ENCODE results near the gene USP10. TPM values are rescaled to one million over a fixed set of nuclear protein-coding genes. Genes with fewer than 3 reads are reported as not detected.

USP10 gene
- polyA plus RNA-seq, 2 of the 4 experiments (the other 2 are of a cell fraction): 61.5 to 93.5 TPM

DNA sequence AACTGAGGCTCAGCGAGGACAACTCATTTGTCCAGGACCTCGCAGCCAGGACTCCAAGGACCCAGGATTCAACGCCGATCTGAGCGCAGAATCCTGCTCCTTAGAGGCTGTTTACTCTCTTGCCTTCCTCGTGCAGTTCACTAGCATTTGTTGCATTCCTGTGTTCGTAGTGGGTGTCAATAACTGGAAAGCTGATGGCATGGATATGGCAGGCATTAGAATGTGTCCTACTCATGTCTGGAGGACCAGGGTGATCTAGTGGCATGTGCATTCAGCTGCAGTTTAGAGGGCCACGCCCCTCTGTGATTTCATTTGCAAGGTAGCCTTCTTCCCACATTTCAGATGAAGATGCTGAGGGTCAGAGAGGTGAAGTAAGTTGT lies 120.5 kb downstream of the USP10 start:
- peak overlapping the region; percentile 96 for H3K4me2 ChIP-seq
- ChIA-PET CTCF (interaction anchor here (0.6 to 3.2 kb wide), 6 partner anchors 9 to 738 kb away, joined by 3 to 14 read pairs (median 5); no protein-coding TSS in a partner anchor), POLR2A (interaction anchor here (0.7 to 1.5 kb wide), 9 partner anchors 9 to 132 kb away, joined by 3 to 8 read pairs (median 5); no protein-coding TSS in a partner anchor)
- DNase-seq (ENCODE audit: low read depth in 1 of 2, low spot score in 1 of 2) (no peak), ATAC-seq (peak; percentile 40 to 44; a peak in 4 of 6 replicates), FAIRE-seq (peak; percentile 63)
- TF ChIP-seq, protein P1, sequence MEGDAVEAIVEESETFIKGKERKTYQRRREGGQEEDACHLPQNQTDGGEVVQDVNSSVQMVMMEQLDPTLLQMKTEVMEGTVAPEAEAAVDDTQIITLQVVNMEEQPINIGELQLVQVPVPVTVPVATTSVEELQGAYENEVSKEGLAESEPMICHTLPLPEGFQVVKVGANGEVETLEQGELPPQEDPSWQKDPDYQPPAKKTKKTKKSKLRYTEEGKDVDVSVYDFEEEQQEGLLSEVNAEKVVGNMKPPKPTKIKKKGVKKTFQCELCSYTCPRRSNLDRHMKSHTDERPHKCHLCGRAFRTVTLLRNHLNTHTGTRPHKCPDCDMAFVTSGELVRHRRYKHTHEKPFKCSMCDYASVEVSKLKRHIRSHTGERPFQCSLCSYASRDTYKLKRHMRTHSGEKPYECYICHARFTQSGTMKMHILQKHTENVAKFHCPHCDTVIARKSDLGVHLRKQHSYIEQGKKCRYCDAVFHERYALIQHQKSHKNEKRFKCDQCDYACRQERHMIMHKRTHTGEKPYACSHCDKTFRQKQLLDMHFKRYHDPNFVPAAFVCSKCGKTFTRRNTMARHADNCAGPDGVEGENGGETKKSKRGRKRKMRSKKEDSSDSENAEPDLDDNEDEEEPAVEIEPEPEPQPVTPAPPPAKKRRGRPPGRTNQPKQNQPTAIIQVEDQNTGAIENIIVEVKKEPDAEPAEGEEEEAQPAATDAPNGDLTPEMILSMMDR (IDR thresholded peaks at IDR 0.05): no peak
- TF ChIP-seq ZC3H11A (IDR thresholded peaks at IDR 0.05) (no peak), RARB (CRISPR knock-in tag; IDR thresholded peaks at IDR 0.05) (no peak), SMC3 (IDR thresholded peaks at IDR 0.05) (no peak), PHF8 (IDR thresholded peaks at IDR 0.05; ENCODE audit: borderline replicate concordance, low read depth) (no peak), FOSB (CRISPR knock-in tag; IDR thresholded peaks at IDR 0.05) (no peak), MAFK (IDR thresholded peaks at IDR 0.05; ENCODE audit: partially characterized antibody) (no peak), HOXB5 (CRISPR knock-in tag; IDR thresholded peaks at IDR 0.05) (no peak), RFX5 (IDR thresholded peaks at IDR 0.05) (no peak), USF2 (IDR thresholded peaks at IDR 0.05) (no peak), NR3C1 (IDR thresholded peaks at IDR 0.05) (no peak), JUNB (IDR thresholded peaks at IDR 0.05) (no peak), BHLHE40 (IDR thresholded peaks at IDR 0.05; ENCODE audit: low read depth, low read length) (no peak), HMGXB4 (CRISPR knock-in tag; IDR thresholded peaks at IDR 0.05; ENCODE audit: borderline replicate concordance) (no peak), CEBPB (IDR thresholded peaks at IDR 0.05) (no peak), ESRRA (IDR thresholded peaks at IDR 0.05; ENCODE audit: borderline replicate concordance, low read length) (no peak), MYC (IDR thresholded peaks at IDR 0.05; ENCODE audit: borderline replicate concordance, low read length) (no peak)
- TF ChIP-seq, protein P2, sequence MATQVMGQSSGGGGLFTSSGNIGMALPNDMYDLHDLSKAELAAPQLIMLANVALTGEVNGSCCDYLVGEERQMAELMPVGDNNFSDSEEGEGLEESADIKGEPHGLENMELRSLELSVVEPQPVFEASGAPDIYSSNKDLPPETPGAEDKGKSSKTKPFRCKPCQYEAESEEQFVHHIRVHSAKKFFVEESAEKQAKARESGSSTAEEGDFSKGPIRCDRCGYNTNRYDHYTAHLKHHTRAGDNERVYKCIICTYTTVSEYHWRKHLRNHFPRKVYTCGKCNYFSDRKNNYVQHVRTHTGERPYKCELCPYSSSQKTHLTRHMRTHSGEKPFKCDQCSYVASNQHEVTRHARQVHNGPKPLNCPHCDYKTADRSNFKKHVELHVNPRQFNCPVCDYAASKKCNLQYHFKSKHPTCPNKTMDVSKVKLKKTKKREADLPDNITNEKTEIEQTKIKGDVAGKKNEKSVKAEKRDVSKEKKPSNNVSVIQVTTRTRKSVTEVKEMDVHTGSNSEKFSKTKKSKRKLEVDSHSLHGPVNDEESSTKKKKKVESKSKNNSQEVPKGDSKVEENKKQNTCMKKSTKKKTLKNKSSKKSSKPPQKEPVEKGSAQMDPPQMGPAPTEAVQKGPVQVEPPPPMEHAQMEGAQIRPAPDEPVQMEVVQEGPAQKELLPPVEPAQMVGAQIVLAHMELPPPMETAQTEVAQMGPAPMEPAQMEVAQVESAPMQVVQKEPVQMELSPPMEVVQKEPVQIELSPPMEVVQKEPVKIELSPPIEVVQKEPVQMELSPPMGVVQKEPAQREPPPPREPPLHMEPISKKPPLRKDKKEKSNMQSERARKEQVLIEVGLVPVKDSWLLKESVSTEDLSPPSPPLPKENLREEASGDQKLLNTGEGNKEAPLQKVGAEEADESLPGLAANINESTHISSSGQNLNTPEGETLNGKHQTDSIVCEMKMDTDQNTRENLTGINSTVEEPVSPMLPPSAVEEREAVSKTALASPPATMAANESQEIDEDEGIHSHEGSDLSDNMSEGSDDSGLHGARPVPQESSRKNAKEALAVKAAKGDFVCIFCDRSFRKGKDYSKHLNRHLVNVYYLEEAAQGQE (IDR thresholded peaks at IDR 0.05): no peak
- 20% methylated on average over 8 of the region's 8 CpGs for WGBS (ENCODE audit: missing lambda C conversion rate)
- H3K9me3 ChIP-seq: no peaks in the 10 kb centered on the region
- H3K27ac ChIP-seq: 0 out of 6 replicates have a peak overlapping the region, but pooled peaks of 1 of the 2 experiments have one; percentile 44
- peak overlapping the region; percentile 44 for H3K4me3 ChIP-seq
- peaks cover 11% of the 10 kb centered on the region; the same call in 2 of the 3 replicates for H3K4me1 ChIP-seq

DNA sequence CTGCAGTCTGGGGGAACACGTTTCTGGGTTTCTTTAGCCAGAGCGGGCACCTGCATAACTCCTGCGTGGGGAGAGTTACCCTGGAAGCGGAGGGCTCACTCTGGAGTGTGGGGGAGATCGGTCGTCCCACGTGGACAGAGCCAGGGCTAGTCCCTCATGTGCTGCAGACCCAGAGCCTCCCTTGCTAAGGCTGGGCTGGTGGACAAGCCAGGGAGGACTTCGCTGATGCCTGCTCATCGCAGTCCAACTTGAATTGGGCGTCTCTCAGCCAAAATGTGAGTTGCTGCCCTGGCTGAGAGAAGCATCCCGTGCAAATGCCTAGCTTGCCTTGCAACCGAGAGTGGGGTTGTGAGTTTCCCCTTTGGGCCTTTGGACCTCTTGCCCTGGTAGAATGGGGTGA lies 121.0 kb downstream of the USP10 start:
- FAIRE-seq (no peak), DNase-seq (ENCODE audit: low read depth in 1 of 2, low spot score in 1 of 2) (no peak), ATAC-seq (no peak)
- ChIA-PET CTCF (interaction anchor here (0.6 to 3.2 kb wide), 8 partner anchors 10 to 737 kb away, joined by 3 to 14 read pairs (median 4); no protein-coding TSS in a partner anchor), POLR2A (interaction anchor here (1.3 to 1.5 kb wide), 3 partner anchors 15 to 131 kb away, joined by 4 to 6 read pairs (median 5); no protein-coding TSS in a partner anchor)
- Histone ChIP-seq H3K9me3 (no peaks in the 10 kb centered on the region), H3K27ac (no peak overlapping the region), H3K4me3 (no peak overlapping the region; the same call in 2 of the 3 replicates), H3K4me2 (peak overlapping the region; percentile 96), H3K4me1 (peaks cover 11% of the 10 kb centered on the region; the same call in 2 of the 3 replicates)
- 75% methylated on average over 8 of the region's 12 CpGs for whole genome bisulfite sequencing (ENCODE audit: missing lambda C conversion rate)
- TF ChIP-seq, protein P2 (IDR thresholded peaks at IDR 0.05): no peak
- TF ChIP-seq EP300 (IDR thresholded peaks at IDR 0.05): no peak
- no peak for TF ChIP-seq ZSCAN20 (CRISPR knock-in tag; IDR thresholded peaks at IDR 0.05)
- TF ChIP-seq HOXB5 (CRISPR knock-in tag; IDR thresholded peaks at IDR 0.05): no peak
- no peak for TF ChIP-seq CHD2 (IDR thresholded peaks at IDR 0.05; ENCODE audit: low read length, partially characterized antibody)
- TF ChIP-seq HDAC2 (IDR thresholded peaks at IDR 0.05): no peak
- TF ChIP-seq, protein P1 (IDR thresholded peaks at IDR 0.05): no peak

Measured in A549 (cell line).